ENCODE results near the gene ZNHIT2. TPM values are rescaled to one million over a fixed set of nuclear protein-coding genes. Genes with fewer than 3 reads are reported as not detected.

Gene ZNHIT2
- total and polyA plus RNA-seq, 10 of the 15 experiments (the other 5 are each of a cell fraction or from before 2014, with no cell fraction given): 0.24 to 20.4 (median 15.5) TPM; not detected in 1

- H3K4me2 ChIP-seq (ENCODE audit: control insufficient read depth, insufficient read depth): no peak overlapping the region
- peaks cover 9% of the 10 kb centered on the region for H3K79me2 ChIP-seq (ENCODE audit: control insufficient read depth, insufficient read depth, low read length)
- intact Hi-C loops (cut with micrococcal nuclease; ENCODE audit: unreplicated experiment) (no loop called here), in situ Hi-C loops (cut with MboI) (no loop called here)
- ATAC-seq: no peak
- H3K4me3 ChIP-seq: no peak overlapping the region
- ChIA-PET POLR2A (interaction anchor here (0.6 to 1.6 kb wide), 3 partner anchors 26 to 156 kb away, joined by 3 to 8 read pairs (median 5); no protein-coding TSS in a partner anchor), RAD21 (ENCODE audit: unreplicated experiment) (interaction anchor here (0.6 kb wide), 1 partner anchor 17 kb away, joined by 3 read pairs; the partner anchor contains the start of gene ZNHIT2), CTCF (interaction anchor here (0.6 to 7.0 kb wide), 12 partner anchors 10 to 322 kb away, joined by 3 to 76 read pairs (median 4); partner anchors contain the start of genes ARL2, CAPN1, TM7SF2 and ZNHIT2), SMC1A (ENCODE audit: uncharacterized antibody, unreplicated experiment) (no interaction called here)
- no peak overlapping the region for H3K27ac ChIP-seq (ENCODE audit: control insufficient read depth, insufficient read depth)
- no peak for DNase-seq (ENCODE audit: low read depth, low spot score)
- H3K9me3 ChIP-seq (replicated peaks; ENCODE audit: control insufficient read depth, insufficient read depth, low read length): no peaks in the 10 kb centered on the region
- H3K4me1 ChIP-seq (ENCODE audit: control insufficient read depth, insufficient read depth, low read length): peaks cover 4% of the 10 kb centered on the region
- no peaks in the 10 kb centered on the region for H3K27me3 ChIP-seq (replicated peaks in 1 of 2; ENCODE audit: control insufficient read depth in 2 of 2, insufficient read depth in 2 of 2, low read length in 1 of 2)
- WGBS (ENCODE audit: insufficient coverage, insufficient replicate concordance, low lambda C conversion rate, missing lambda C conversion rate): 86% methylated on average over 6 of the region's 6 CpGs
- H3K9ac ChIP-seq (ENCODE audit: control insufficient read depth, insufficient read depth, low read length): no peak overlapping the region
- no TSS peak for BruUV-seq (replicated peaks)
- FAIRE-seq: no peak
- no peaks in the 10 kb centered on the region for H4K20me1 ChIP-seq (ENCODE audit: control insufficient read depth, insufficient read depth)
- no peak for TF ChIP-seq IRF5 (IDR thresholded peaks at IDR 0.05; ENCODE audit: borderline replicate concordance)
- TF ChIP-seq, protein P1, sequence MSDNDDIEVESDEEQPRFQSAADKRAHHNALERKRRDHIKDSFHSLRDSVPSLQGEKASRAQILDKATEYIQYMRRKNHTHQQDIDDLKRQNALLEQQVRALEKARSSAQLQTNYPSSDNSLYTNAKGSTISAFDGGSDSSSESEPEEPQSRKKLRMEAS (IDR thresholded peaks at IDR 0.05; ENCODE audit: low read depth, low read length): no peak
- TF ChIP-seq PAX5 (IDR thresholded peaks at IDR 0.05; ENCODE audit: borderline replicate concordance, low read depth, low read length): no peak
- TF ChIP-seq BCL11A (IDR thresholded peaks at IDR 0.05; ENCODE audit: low read depth, low read length): no peak
- TF ChIP-seq SMC3 (IDR thresholded peaks at IDR 0.05; ENCODE audit: borderline replicate concordance, low read length): no peak
- no peak for TF ChIP-seq MXI1 (IDR thresholded peaks at IDR 0.05; ENCODE audit: low read depth, low read length)
- TF ChIP-seq, protein P2, sequence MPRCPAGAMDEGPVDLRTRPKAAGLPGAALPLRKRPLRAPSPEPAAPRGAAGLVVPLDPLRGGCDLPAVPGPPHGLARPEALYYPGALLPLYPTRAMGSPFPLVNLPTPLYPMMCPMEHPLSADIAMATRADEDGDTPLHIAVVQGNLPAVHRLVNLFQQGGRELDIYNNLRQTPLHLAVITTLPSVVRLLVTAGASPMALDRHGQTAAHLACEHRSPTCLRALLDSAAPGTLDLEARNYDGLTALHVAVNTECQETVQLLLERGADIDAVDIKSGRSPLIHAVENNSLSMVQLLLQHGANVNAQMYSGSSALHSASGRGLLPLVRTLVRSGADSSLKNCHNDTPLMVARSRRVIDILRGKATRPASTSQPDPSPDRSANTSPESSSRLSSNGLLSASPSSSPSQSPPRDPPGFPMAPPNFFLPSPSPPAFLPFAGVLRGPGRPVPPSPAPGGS (IDR thresholded peaks at IDR 0.05; ENCODE audit: borderline replicate concordance, insufficient read depth, low read depth, low read length, poor library complexity, severe bottlenecking): no peak
- no peak for TF ChIP-seq BACH1 (IDR thresholded peaks at IDR 0.05; ENCODE audit: borderline replicate concordance)
- TF ChIP-seq RAD51 (IDR thresholded peaks at IDR 0.05): no peak
- TF ChIP-seq ZZZ3 (IDR thresholded peaks at IDR 0.05; ENCODE audit: control insufficient read depth, insufficient read length, low read depth): no peak
- TF ChIP-seq RBBP5 (conservative IDR thresholded peaks at IDR 0.05): no peak
- peaks cover 2 to 11% of the 10 kb centered on the region in 2 experiments; a peak in 3 of 4 replicates for H3K36me3 ChIP-seq (ENCODE audit: control insufficient read depth in 2 of 2, insufficient read depth in 2 of 2, low read length in 1 of 2)
- H2AFZ ChIP-seq (ENCODE audit: control insufficient read depth, low read depth, low read length): no peak overlapping the region
These were observed 16.7 kb downstream of the ZNHIT2 start for GRCh38 chr11:65100674-65101350.

Data from GM12878 (cell line).